BLaER1 (cell line): ENCODE measurements around the gene NOL4L.

ENCODE experiments used
- H3K27ac ChIP-seq: shearing (Covaris generic); formaldehyde crosslinking; 2 replicates; pipeline ENCODE4 v1.8.1; 2022
- H3K27me3 ChIP-seq: shearing (Covaris generic); formaldehyde crosslinking; 2 replicates; pipeline ENCODE4 v1.8.1; 2022
- H3K36me3 ChIP-seq: shearing (Covaris generic); formaldehyde crosslinking; 2 replicates; pipeline ENCODE4 v1.8.1; 2022
- H3K4me1 ChIP-seq: shearing (Covaris generic); formaldehyde crosslinking; 2 replicates; pipeline ENCODE4 v1.8.1; 2022
- H3K4me2 ChIP-seq: shearing (Covaris generic); formaldehyde crosslinking; 2 replicates; pipeline ENCODE4 v1.8.1; 2022
- H3K4me3 ChIP-seq: shearing (Covaris generic); formaldehyde crosslinking; 2 replicates; pipeline ENCODE4 v1.8.1; 2022
- H3K9ac ChIP-seq: shearing (Covaris generic); formaldehyde crosslinking; 2 replicates; pipeline ENCODE4 v1.8.1; 2022
- H3K9me3 ChIP-seq: shearing (Covaris generic); formaldehyde crosslinking; 2 replicates; pipeline ENCODE4 v1.8.1; 2022
- H4K20me1 ChIP-seq: shearing (Covaris generic); formaldehyde crosslinking; 2 replicates; pipeline ENCODE4 v1.8.1; 2022
- Cebpa-rat ChIP-seq: shearing (Covaris generic); IDR thresholded peaks from 2 replicates; pipeline ENCODE4 v1.8.1; 2022

The NOL4L gene

GRCh38 chr20:32400476-32400875, 184.7 kb downstream of the NOL4L start:
- no peak overlapping the region for H3K27ac ChIP-seq
- peaks cover 100% of the 10 kb centered on the region for H4K20me1 ChIP-seq
- H3K4me1 ChIP-seq, result 0 out of 2 replicates have a peak, but pooled peaks cover 6% of the 10 kb centered on the region
- peaks cover 50% of the 10 kb centered on the region for H3K36me3 ChIP-seq
- H3K4me2 ChIP-seq, result no peak overlapping the region
- H3K9me3 ChIP-seq, result no peaks in the 10 kb centered on the region
- TF ChIP-seq Cebpa-rat, result no peak
- no peak overlapping the region for H3K9ac ChIP-seq
- H3K27me3 ChIP-seq, result no peaks in the 10 kb centered on the region
- no peak overlapping the region for H3K4me3 ChIP-seq

- Histone ChIP-seq H3K27me3 (no peaks in the 10 kb centered on the region), H3K4me3 (no peak overlapping the region), H3K4me2 (no peak overlapping the region), H4K20me1 (peaks cover 100% of the 10 kb centered on the region), H3K27ac (no peak overlapping the region), H3K36me3 (peaks cover 61% of the 10 kb centered on the region), H3K9ac (no peak overlapping the region), H3K9me3 (peaks cover 7% of the 10 kb centered on the region; the same call in 1 of the 2 replicates), H3K4me1 (0 out of 2 replicates have a peak, but pooled peaks cover 6% of the 10 kb centered on the region)
- no peak for TF ChIP-seq Cebpa-rat
Observed at GRCh38 chr20:32397567-32398084, 187.5 kb downstream of the NOL4L start.

GRCh38 chr20:32396646-32397160, 188.4 kb downstream of the NOL4L start:
- peaks cover 7% of the 10 kb centered on the region; the same call in 1 of the 2 replicates for H3K9me3 ChIP-seq
- H3K27me3 ChIP-seq, result no peaks in the 10 kb centered on the region
- TF ChIP-seq Cebpa-rat, result no peak
- no peak overlapping the region for H3K4me2 ChIP-seq
- no peak overlapping the region for H3K4me3 ChIP-seq
- H4K20me1 ChIP-seq, result peaks cover 100% of the 10 kb centered on the region
- no peak overlapping the region for H3K27ac ChIP-seq
- peaks cover 61% of the 10 kb centered on the region for H3K36me3 ChIP-seq
- H3K9ac ChIP-seq, result no peak overlapping the region
- 0 out of 2 replicates have a peak, but pooled peaks cover 6% of the 10 kb centered on the region for H3K4me1 ChIP-seq

GRCh38 chr20:32395066-32395465, 190.1 kb downstream of the NOL4L start:
- Histone ChIP-seq H4K20me1 (peaks cover 100% of the 10 kb centered on the region), H3K27me3 (no peaks in the 10 kb centered on the region), H3K9ac (no peak overlapping the region), H3K4me2 (no peak overlapping the region), H3K4me3 (no peak overlapping the region), H3K27ac (no peak overlapping the region), H3K4me1 (0 out of 2 replicates have a peak, but pooled peaks cover 6% of the 10 kb centered on the region), H3K36me3 (peaks cover 59% of the 10 kb centered on the region), H3K9me3 (peaks cover 7% of the 10 kb centered on the region; the same call in 1 of the 2 replicates)
- TF ChIP-seq Cebpa-rat, result no peak
